ENCODE data around the gene CCDC63.
A peak's percentile ranks its signal among the peaks of the same experiment; 100 is the strongest.

Gene CCDC63

GRCh38 chr12:110917467-110917866 is 70.7 kb downstream of the CCDC63 start:
- POLR2A ChIA-PET (ENCODE audit: low non-redundant PET), result no interaction called here

GRCh38 chr12:110917961-110918360 is 71.2 kb downstream of the CCDC63 start:
- ChIA-PET CTCF (interaction anchor here (0.9 kb wide), 2 partner anchors 30 to 318 kb away, joined by 3 read pairs; no protein-coding TSS in a partner anchor), POLR2A (ENCODE audit: low non-redundant PET) (no interaction called here)
- TF ChIP-seq CTCF (conservative IDR thresholded peaks at IDR 0.05; ENCODE audit: low read depth), result no peak
- DNase-seq (ENCODE audit: low spot score), result peak; percentile 72
- H3K27ac ChIP-seq, result peak overlapping the region; percentile 94

More at GRCh38 chr12:110917467-110917866, 70.7 kb downstream of the CCDC63 start:
- DNase-seq (ENCODE audit: low spot score), result peak; percentile 88
- no peak for TF ChIP-seq CTCF (conservative IDR thresholded peaks at IDR 0.05; ENCODE audit: low read depth)
- CTCF ChIA-PET, result interaction anchor here (0.6 to 0.9 kb wide), 3 partner anchors 29 to 317 kb away, joined by 3 to 6 read pairs (median 3); no protein-coding TSS in a partner anchor
- peak overlapping the region; percentile 94 for H3K27ac ChIP-seq

- DNase-seq (ENCODE audit: low spot score), result no peak
- POLR2A ChIA-PET (ENCODE audit: low non-redundant PET), result no interaction called here
- H3K27ac ChIP-seq, result no peak overlapping the region
- CTCF ChIA-PET, result no interaction called here
- TF ChIP-seq CTCF (conservative IDR thresholded peaks at IDR 0.05; ENCODE audit: low read depth), result no peak
These were observed 72.9 kb downstream of the CCDC63 start for GRCh38 chr12:110919720-110920119.

- CTCF ChIA-PET, result no interaction called here
- H3K27ac ChIP-seq, result peak within 1 kb of the TSS; percentile 15; the same call in 1 of the 2 replicates
- no peak for DNase-seq (ENCODE audit: low spot score)
- no peak for TF ChIP-seq CTCF (conservative IDR thresholded peaks at IDR 0.05; ENCODE audit: low read depth)
- POLR2A ChIA-PET (ENCODE audit: low non-redundant PET), result no interaction called here
These were observed 73.6 kb downstream of the CCDC63 start, which contains the start of gene MYL2 for GRCh38 chr12:110920324-110920910. Gene MYL2, minus strand, starts transcription at chr12:110920579. Its CDS starts 50 bp downstream, at chr12:110920529.

GRCh38 chr12:110921262-110921661 is 74.5 kb downstream of the CCDC63 start:
- ChIA-PET CTCF (no interaction called here), POLR2A (ENCODE audit: low non-redundant PET) (no interaction called here)
- DNase-seq (ENCODE audit: low spot score), result peak; percentile 22
- no peak for TF ChIP-seq CTCF (conservative IDR thresholded peaks at IDR 0.05; ENCODE audit: low read depth)
- peak overlapping the region; percentile 15; the same call in 1 of the 2 replicates for H3K27ac ChIP-seq

GRCh38 chr12:110922652-110923051 is 75.9 kb downstream of the CCDC63 start:
- CTCF ChIA-PET, result interaction anchor here (1.2 kb wide), 1 partner anchor 15 kb away, joined by 3 read pairs; no protein-coding TSS in a partner anchor
- TF ChIP-seq CTCF (conservative IDR thresholded peaks at IDR 0.05; ENCODE audit: low read depth), result no peak
- DNase-seq (ENCODE audit: low spot score), result no peak
- POLR2A ChIA-PET (ENCODE audit: low non-redundant PET), result no interaction called here
- no peak overlapping the region for H3K27ac ChIP-seq

Data from RWPE1 (cell line).